MCF 10A (cell line): ENCODE measurements around the gene ZNF892. TPM values are rescaled to one million over a fixed set of nuclear protein-coding genes. Genes with fewer than 3 reads are reported as not detected.

Experiments used
- BruUV-seq: library from RNA; stranded (reverse); fragments of 400-500 nt; replicated peaks from 2 replicates; lab custom pipeline; 2021; lab: Mats Ljungman, UMichigan
- CTCF ChIA-PET: fragments of 300-600 bp; sonication (Branson Sonifier 250); formaldehyde crosslinking; extraction: SDS; loops from one replicate; lab custom pipeline; 2021; ENCODE audit warnings: antibody characterized with exemption, inconsistent platforms; lab: Yijun Ruan, JAX
- POLR2A ChIA-PET: fragments of 300-600, 350-650 bp; sonication (Branson Sonifier 250); formaldehyde crosslinking; extraction: SDS; loops from one replicate; lab custom pipeline; 2020; ENCODE audit warnings: antibody characterized with exemption, inconsistent platforms; lab: Yijun Ruan, JAX
- DNase-seq: peaks from one replicate; pipeline ENCODE4 v3.0.0-alpha.2; 2018; ENCODE audit not compliant: unreplicated experiment
- H3K27ac Mint-ChIP-seq: one replicate; pipeline ENCODE4 v1.8.0; 2022; ENCODE audit warnings: mild to moderate bottlenecking, low read depth, mixed read lengths; ENCODE audit not compliant: unreplicated experiment
- H3K27me3 Mint-ChIP-seq: one replicate; pipeline ENCODE4 v1.8.0; 2022; ENCODE audit warnings: mixed read lengths; ENCODE audit not compliant: insufficient read depth, unreplicated experiment
- H3K36me3 Mint-ChIP-seq: one replicate; pipeline ENCODE4 v1.8.0; 2022; ENCODE audit warnings: mild to moderate bottlenecking, moderate library complexity, mixed read lengths; ENCODE audit not compliant: insufficient read depth, unreplicated experiment
- H3K4me1 Mint-ChIP-seq: one replicate; pipeline ENCODE4 v1.8.0; 2022; ENCODE audit warnings: mixed read lengths; ENCODE audit not compliant: insufficient read depth, unreplicated experiment
- H3K4me3 Mint-ChIP-seq: one replicate; pipeline ENCODE4 v1.8.0; 2022; ENCODE audit warnings: mild to moderate bottlenecking, moderate library complexity, mixed read lengths; ENCODE audit not compliant: unreplicated experiment
- H3K9me3 Mint-ChIP-seq: one replicate; pipeline ENCODE4 v1.8.0; 2022; ENCODE audit warnings: mixed read lengths; ENCODE audit not compliant: unreplicated experiment
- CTCF ChIP-seq: fragments of 200-600 bp; IDR thresholded peaks from one replicate; pipeline ENCODE4 v1.8.0; 2022; ENCODE audit warnings: antibody characterized with exemption, mild to moderate bottlenecking; ENCODE audit not compliant: unreplicated experiment
- intact Hi-C: fragments of 100-400 bp; cut with micrococcal nuclease; formaldehyde crosslinking; loops from 2 replicates; pipeline ENCODE4 v1.14.1; 2022
- total RNA-seq: library from RNA; stranded (reverse); gene quantifications from 2 replicates; pipeline ENCODE4 v1.2.3, GENCODE V29; 2022

ZNF892 gene
- total RNA-seq, 1 experiment from 2014 or later: 10.3 TPM

- ChIA-PET CTCF (interaction anchor here (0.6 to 13.3 kb wide), 51 partner anchors 9 to 504 kb away, joined by 3 to 323 read pairs (median 7); partner anchors contain the start of genes FAHD2A and ZNF2), POLR2A (interaction anchor here (0.7 to 5.0 kb wide), 11 partner anchors 25 to 170 kb away, joined by 3 to 45 read pairs (median 5); partner anchors contain the start of genes FAHD2A and ZNF892)
- Mint-ChIP-seq H3K27ac (peak overlapping the region; percentile 54), H3K9me3 (peaks cover 2% of the 10 kb centered on the region), H3K4me1 (peaks cover 18% of the 10 kb centered on the region), H3K27me3 (no peaks in the 10 kb centered on the region), H3K4me3 (no peak overlapping the region), H3K36me3 (no peaks in the 10 kb centered on the region)
- TF ChIP-seq CTCF: no peak
- intact Hi-C loops: loop anchor here (5.0 kb wide), 1 partner anchor 170 kb away; the partner anchor contains the start of gene FAHD2A
- no peak for DNase-seq
- no TSS peak for BruUV-seq
Observed at GRCh38 chr2:95232232-95232631, 24.9 kb downstream of the ZNF892 start.

DNA sequence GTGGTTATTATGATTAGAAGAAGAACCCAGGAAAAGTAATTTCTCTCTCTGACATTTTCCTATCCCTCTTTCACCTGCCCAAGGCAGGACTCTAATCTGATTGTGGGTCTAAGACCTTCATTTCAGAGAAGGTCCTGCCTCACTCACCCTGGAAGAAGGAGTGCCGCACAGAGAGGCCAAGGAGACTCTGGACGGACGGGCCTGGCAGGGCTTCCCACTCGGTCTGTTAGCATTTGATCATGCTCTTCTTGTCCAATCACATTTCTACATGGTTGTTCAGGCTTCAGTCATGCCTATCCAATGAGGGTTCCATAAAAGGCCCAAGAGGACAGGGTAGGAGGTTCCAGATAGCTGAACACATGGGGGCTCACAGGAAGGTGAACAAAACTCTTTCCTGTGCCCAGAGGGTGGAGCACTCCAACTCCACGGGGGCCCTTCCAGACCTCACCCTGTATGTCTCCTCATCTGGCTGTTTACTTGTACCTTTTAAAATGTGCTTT, 27.0 kb downstream of the ZNF892 start:
- ChIA-PET CTCF (interaction anchor here (1.0 to 13.3 kb wide), 4 partner anchors 44 to 88 kb away, joined by 3 to 323 read pairs (median 18); no protein-coding TSS in a partner anchor), POLR2A (interaction anchor here (5.0 kb wide), 1 partner anchor 82 kb away, joined by 45 read pairs; no protein-coding TSS in a partner anchor)
- H3K9me3 Mint-ChIP-seq: no peaks in the 10 kb centered on the region
- intact Hi-C loops: loop anchor here (5.0 kb wide), 1 partner anchor 168 kb away; the partner anchor contains the start of gene FAHD2A
- no TSS peak for BruUV-seq
- H3K4me3 Mint-ChIP-seq: no peak overlapping the region
- H3K27me3 Mint-ChIP-seq: no peaks in the 10 kb centered on the region
- no peak for DNase-seq
- no peaks in the 10 kb centered on the region for H3K36me3 Mint-ChIP-seq
- H3K27ac Mint-ChIP-seq: peak overlapping the region; percentile 69
- TF ChIP-seq CTCF: no peak
- peaks cover 18% of the 10 kb centered on the region for H3K4me1 Mint-ChIP-seq

GRCh38 chr2:95234816-95235215, 27.5 kb downstream of the ZNF892 start:
- Mint-ChIP-seq H3K4me3 (no peak overlapping the region), H3K9me3 (no peaks in the 10 kb centered on the region), H3K4me1 (peaks cover 18% of the 10 kb centered on the region), H3K27me3 (no peaks in the 10 kb centered on the region), H3K36me3 (no peaks in the 10 kb centered on the region), H3K27ac (peak overlapping the region; percentile 69)
- no TSS peak for BruUV-seq
- POLR2A ChIA-PET: interaction anchor here (5.0 kb wide), 1 partner anchor 81 kb away, joined by 45 read pairs; no protein-coding TSS in a partner anchor
- DNase-seq: no peak
- no peak for TF ChIP-seq CTCF
- CTCF ChIA-PET: interaction anchor here (0.5 to 13.3 kb wide), 6 partner anchors 43 to 858 kb away, joined by 3 to 323 read pairs (median 4); no protein-coding TSS in a partner anchor
- intact Hi-C loops: loop anchor here (5.0 kb wide), 1 partner anchor 167 kb away; the partner anchor contains the start of gene FAHD2A

GRCh38 chr2:95238131-95238530, 30.8 kb downstream of the ZNF892 start:
- no peak overlapping the region for H3K27ac Mint-ChIP-seq
- no peak for TF ChIP-seq CTCF
- intact Hi-C loops: no loop called here

More at GRCh38 chr2:95238131-95238530, 30.8 kb downstream of the ZNF892 start:
- no TSS peak for BruUV-seq
- no peak overlapping the region for H3K4me3 Mint-ChIP-seq
- peaks cover 15% of the 10 kb centered on the region for H3K4me1 Mint-ChIP-seq
- ChIA-PET POLR2A (interaction anchor here (1.1 to 1.3 kb wide), 2 partner anchors 39 to 108 kb away, joined by 3 to 5 read pairs; no protein-coding TSS in a partner anchor), CTCF (interaction anchor here (1.0 to 13.3 kb wide), 4 partner anchors 40 to 107 kb away, joined by 3 to 323 read pairs (median 9); no protein-coding TSS in a partner anchor)
- H3K27me3 Mint-ChIP-seq: no peaks in the 10 kb centered on the region
- no peaks in the 10 kb centered on the region for H3K36me3 Mint-ChIP-seq
- H3K9me3 Mint-ChIP-seq: no peaks in the 10 kb centered on the region
- no peak for DNase-seq
